SJSA1 (cell line): ENCODE measurements around the gene EPN2. TPM values are rescaled to one million over a fixed set of nuclear protein-coding genes. Genes with fewer than 3 reads are reported as not detected.

Experiments used
- DNase-seq, 2 experiments: peaks; one replicate each; pipeline ENCODE4 v3.0.0-alpha.2; 2015 to 2020; ENCODE audit warnings: low spot score in 2 of 2, low read depth in 1 of 2
- H3K27ac ChIP-seq: fragments of 250-450 bp; sonication (Bioruptor Pico); 2 replicates; pipeline ENCODE4 v1.5.1; 2020; ENCODE audit warnings: mild to moderate bottlenecking, moderate library complexity
- H3K27me3 ChIP-seq: fragments of 250-450 bp; sonication (Bioruptor Pico); replicated peaks from 2 replicates; pipeline ENCODE4 v1.5.1; 2020; ENCODE audit warnings: mild to moderate bottlenecking, moderate library complexity
- H3K36me3 ChIP-seq: fragments of 250-450 bp; sonication (Bioruptor Pico); 2 replicates; pipeline ENCODE4 v1.5.1; 2020; ENCODE audit warnings: mild to moderate bottlenecking
- H3K4me1 ChIP-seq: fragments of 250-450 bp; sonication (Bioruptor Pico); replicated peaks from 2 replicates; pipeline ENCODE4 v1.6.1; 2021; ENCODE audit warnings: mild to moderate bottlenecking
- H3K4me3 ChIP-seq: fragments of 250-450 bp; sonication (Bioruptor Pico); 2 replicates; pipeline ENCODE4 v1.5.1; 2020; ENCODE audit warnings: mild to moderate bottlenecking
- H3K9me3 ChIP-seq: fragments of 250-450 bp; sonication (Bioruptor Pico); replicated peaks from 2 replicates; pipeline ENCODE4 v1.5.1; 2020; ENCODE audit warnings: mild to moderate bottlenecking
- total RNA-seq: library from RNA; depleted of rRNA; stranded (reverse); fragments of >200 nt; shearing (Covaris generic); gene quantifications from 2 replicates; pipeline ENCODE4 v1.2.3, GENCODE V29; 2014

Gene EPN2
- total RNA-seq, 1 experiment from 2014 or later = 19.9 TPM

DNA sequence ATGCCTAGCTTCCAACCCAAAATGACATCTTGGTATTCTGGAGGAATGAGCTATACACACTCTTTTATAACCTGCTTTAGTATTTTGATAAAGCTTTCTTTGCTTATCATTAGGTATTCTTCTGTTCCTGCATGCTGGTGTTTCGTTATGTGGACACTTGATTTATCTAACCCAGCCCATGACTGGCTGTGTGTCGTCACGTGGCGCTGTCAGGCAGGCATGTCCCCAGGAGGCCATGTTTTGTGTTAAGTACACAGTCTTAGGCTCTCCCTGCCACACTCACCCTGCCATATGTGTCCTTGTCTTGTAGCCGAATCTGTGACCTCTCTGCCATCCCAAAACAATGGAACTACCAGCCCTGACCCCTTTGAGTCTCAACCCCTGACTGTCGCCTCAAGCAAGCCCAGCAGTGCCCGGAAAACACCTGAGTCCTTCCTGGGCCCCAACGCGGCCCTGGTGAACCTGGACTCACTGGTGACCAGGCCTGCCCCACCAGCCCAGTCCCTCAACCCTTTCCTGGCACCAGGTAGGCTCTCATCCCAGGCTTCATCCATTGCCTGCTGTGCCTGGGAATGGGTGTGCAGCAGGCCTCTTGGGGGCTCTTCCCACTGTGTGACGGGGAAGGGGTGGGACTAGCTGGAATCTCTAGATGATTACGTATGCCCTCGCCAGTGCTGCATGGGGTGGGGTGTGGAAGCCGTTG is 94.5 kb downstream of the EPN2 start:
- peak overlapping the region; percentile 84 for H3K27ac ChIP-seq
- no peaks in the 10 kb centered on the region for H3K27me3 ChIP-seq
- peaks cover 51% of the 10 kb centered on the region for H3K4me1 ChIP-seq
- no peak overlapping the region for H3K4me3 ChIP-seq
- H3K36me3 ChIP-seq = peaks cover 16% of the 10 kb centered on the region
- DNase-seq = no peak
- H3K9me3 ChIP-seq = no peaks in the 10 kb centered on the region

DNA sequence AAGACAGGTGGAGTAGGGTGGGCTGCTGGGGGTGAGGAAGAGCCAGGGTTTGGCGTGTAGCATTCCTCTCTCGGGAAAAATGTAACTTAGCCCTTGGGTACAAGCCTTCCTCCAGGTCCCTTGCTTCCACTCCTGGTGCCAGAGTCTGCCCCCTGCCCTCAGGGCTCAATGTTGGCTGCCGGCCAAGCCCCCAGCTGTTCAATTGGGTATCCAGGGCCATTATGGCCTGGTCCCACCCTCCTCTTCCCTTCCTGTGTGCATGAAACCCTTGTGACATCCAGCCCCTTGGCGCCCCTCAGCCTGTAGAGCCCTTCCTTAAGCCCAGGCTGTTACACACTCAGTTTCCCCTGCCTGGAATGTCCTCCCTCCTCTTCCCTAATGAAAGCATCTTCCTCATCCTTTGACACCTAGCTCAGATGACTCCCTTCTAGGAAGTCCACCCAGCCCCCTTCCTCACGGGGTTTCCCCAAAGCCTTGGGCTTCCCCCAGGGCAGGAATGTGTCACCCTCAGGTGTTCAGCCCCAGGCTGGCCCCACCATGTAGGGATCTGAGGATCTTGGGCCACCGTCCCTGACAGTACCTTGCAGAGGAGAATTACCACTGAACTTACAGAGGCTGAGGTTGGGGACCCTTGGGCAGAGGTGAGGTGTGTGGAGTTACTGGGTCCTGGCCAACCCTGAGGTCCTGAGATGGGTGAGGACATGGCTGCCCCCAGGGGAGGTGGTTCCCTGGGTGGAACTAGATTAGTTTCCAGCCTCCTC is 95.4 kb downstream of the EPN2 start:
- Histone ChIP-seq H3K4me3 (no peak overlapping the region), H3K27me3 (no peaks in the 10 kb centered on the region), H3K27ac (peak overlapping the region; percentile 84), H3K4me1 (peaks cover 43% of the 10 kb centered on the region), H3K36me3 (peaks cover 16% of the 10 kb centered on the region), H3K9me3 (no peaks in the 10 kb centered on the region)
- no peak for DNase-seq

DNA sequence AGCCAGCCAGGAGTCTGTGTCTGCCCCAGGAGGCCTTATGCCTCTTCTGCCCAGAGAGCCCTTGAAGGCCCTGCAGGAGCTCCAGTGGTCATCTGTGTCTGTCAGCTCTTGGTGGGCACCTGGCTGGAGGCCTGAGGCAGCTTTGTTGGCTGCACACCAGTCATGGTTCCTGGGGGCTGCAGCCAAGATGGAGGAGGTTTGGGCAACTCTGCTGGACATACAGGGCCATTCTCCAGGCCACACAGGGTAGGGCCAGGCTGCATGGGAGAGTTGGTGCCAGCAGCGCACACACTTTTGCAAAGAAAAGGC is 95.9 kb downstream of the EPN2 start:
- Histone ChIP-seq H3K4me3 (no peak overlapping the region), H3K9me3 (no peaks in the 10 kb centered on the region), H3K4me1 (peaks cover 41% of the 10 kb centered on the region), H3K27ac (no peak overlapping the region), H3K27me3 (no peaks in the 10 kb centered on the region), H3K36me3 (peaks cover 16% of the 10 kb centered on the region)
- DNase-seq = no peak

DNA sequence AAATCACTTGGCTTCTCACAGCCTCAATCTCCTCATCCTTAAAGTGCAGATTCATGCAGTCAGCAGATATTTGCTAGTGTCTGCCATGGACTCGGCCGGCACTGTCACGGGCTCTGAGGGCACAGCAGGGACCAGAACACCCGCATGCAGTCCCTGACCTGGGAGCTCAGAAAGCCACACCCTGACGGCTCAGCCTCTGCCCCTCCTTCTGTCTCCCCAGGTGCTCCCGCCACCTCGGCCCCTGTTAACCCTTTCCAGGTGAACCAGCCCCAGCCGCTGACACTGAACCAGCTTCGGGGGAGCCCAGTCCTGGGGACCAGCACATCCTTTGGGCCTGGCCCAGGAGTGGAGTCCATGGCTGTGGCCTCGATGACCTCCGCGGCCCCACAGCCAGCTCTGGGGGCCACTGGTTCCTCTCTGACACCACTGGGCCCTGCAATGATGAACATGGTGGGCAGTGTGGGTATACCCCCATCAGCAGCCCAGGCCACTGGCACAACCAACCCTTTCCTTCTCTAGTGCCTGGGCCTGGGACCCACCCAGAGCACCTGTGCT is 96.6 kb downstream of the EPN2 start:
- Histone ChIP-seq H3K36me3 (peaks cover 16% of the 10 kb centered on the region), H3K27me3 (no peaks in the 10 kb centered on the region), H3K27ac (no peak overlapping the region), H3K4me3 (no peak overlapping the region), H3K4me1 (peaks cover 36% of the 10 kb centered on the region), H3K9me3 (no peaks in the 10 kb centered on the region)
- no peak for DNase-seq

DNA sequence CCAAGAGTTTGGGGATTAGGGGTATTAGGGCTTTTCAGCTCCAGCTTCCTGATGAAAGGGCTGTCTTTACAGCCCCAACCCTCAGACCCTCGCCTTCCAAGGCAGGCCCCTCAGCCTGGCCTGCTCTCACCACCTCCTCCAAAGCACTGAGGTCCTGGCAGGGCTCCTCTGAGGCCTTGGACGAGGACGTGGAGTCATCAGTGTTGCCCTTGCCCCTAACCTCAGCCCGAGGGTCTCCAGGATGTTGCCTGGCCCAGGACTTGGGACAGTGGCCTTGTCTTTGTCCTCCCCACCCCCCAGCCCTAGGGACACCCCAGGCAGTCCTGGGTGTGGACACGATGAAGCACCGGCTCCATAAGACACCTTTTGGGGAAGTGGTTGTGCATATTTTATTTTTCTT is 97.2 kb downstream of the EPN2 start:
- no peaks in the 10 kb centered on the region for H3K9me3 ChIP-seq
- no peak overlapping the region for H3K4me3 ChIP-seq
- H3K36me3 ChIP-seq = peaks cover 16% of the 10 kb centered on the region
- peaks cover 35% of the 10 kb centered on the region for H3K4me1 ChIP-seq
- no peaks in the 10 kb centered on the region for H3K27me3 ChIP-seq
- no peak overlapping the region for H3K27ac ChIP-seq
- DNase-seq = no peak

DNA sequence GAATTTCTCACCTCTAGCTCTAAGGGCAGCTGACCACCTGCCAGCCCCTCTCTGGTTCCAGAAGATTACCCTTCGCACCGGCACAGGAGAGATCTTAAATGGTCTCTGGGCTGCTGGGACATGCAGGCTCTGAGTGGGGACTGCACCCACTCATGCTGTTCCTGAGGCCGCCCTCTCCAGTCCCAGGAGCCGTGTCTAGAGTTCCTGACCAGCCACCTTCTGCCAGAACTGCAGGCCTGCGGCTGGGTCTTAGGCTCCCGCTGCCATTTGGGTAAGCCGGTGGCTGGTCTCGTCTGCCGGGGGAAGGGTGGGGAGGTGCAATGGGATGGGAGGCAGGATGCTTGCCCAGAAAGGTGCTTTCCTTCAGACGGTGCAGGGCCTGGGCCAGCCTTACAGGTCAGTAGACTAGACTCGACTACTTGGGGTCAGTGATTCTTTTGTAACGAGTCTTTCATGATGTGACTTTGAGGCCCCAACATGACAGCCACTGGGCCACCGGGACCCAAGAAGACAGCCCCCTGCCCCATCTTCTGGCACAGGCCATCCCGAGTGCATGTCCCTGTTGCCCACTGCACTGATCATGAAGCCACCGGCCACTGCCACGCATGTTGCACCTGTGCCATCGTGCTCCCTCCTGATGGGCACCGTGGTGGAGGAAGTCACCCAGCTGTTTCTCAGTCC is 98.9 kb downstream of the EPN2 start:
- no peaks in the 10 kb centered on the region for H3K9me3 ChIP-seq
- no peak for DNase-seq

DNA sequence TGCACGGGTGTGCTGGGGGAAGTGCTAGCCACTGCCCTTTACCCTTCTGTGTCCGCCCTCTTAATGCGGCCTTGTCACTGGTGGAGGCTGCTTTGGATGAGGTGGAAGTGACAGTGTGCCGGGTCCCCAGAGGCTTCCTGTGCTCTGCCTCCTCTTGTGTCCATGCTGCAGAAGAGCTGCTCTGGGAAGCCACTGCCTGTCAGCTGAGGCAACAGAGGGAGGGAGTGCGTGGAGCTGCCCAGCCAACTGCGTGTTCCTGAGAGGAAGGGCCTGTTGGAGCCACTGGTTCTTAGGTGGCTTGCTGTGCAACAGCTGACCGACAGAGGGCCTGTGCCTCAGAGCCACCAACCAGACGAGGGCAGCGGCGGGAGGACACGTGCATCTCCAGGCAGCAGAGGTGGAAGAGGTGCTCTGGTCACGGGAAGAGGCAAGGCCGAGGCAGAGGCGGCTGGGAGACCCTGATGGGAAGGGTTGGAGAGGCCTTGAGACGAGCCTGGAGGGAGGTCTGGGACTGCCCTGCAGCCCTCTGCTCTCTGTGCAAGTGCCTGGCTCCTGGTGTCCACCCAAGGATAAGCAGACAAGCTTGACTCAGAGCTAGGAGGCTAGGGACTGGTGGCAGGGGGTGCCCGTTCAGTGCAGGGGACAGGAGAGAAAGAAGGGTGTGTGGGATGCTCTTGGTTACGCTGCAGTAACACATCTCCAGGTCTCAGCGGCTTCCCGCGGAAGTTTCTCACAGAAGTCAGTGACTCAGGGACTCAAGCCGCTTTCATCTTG is 100.0 kb downstream of the EPN2 start:
- peaks cover 18% of the 10 kb centered on the region for H3K4me1 ChIP-seq
- no peaks in the 10 kb centered on the region for H3K9me3 ChIP-seq
- no peak overlapping the region for H3K4me3 ChIP-seq
- H3K27me3 ChIP-seq = no peaks in the 10 kb centered on the region
- H3K36me3 ChIP-seq = peaks cover 16% of the 10 kb centered on the region
- no peak overlapping the region for H3K27ac ChIP-seq
- DNase-seq = no peak

More for the DNA sequence above, 98.9 kb downstream of the EPN2 start:
- Histone ChIP-seq H3K27me3 (no peaks in the 10 kb centered on the region), H3K4me1 (peaks cover 22% of the 10 kb centered on the region), H3K27ac (no peak overlapping the region), H3K4me3 (no peak overlapping the region), H3K36me3 (peaks cover 16% of the 10 kb centered on the region)

DNA sequence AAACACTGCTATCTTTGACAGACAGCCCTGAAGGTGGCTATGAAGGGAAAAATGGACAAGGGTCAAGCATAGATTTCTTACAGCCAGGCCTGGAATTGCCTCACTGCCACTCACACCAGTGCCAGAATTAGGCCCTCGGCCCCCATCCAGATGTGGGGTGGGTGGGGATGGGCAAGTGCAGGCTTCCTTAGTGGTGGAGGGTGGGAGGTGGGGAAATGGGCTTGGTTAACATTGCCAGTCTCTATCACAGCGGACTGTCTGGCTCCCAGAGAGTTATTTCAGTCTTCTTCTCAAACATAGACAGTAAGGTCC is 100.5 kb downstream of the EPN2 start:
- H3K27ac ChIP-seq = no peak overlapping the region
- H3K36me3 ChIP-seq = peaks cover 12% of the 10 kb centered on the region
- H3K9me3 ChIP-seq = no peaks in the 10 kb centered on the region
- DNase-seq = no peak
- H3K4me1 ChIP-seq = peaks cover 15% of the 10 kb centered on the region
- no peak overlapping the region for H3K4me3 ChIP-seq
- H3K27me3 ChIP-seq = no peaks in the 10 kb centered on the region

DNA sequence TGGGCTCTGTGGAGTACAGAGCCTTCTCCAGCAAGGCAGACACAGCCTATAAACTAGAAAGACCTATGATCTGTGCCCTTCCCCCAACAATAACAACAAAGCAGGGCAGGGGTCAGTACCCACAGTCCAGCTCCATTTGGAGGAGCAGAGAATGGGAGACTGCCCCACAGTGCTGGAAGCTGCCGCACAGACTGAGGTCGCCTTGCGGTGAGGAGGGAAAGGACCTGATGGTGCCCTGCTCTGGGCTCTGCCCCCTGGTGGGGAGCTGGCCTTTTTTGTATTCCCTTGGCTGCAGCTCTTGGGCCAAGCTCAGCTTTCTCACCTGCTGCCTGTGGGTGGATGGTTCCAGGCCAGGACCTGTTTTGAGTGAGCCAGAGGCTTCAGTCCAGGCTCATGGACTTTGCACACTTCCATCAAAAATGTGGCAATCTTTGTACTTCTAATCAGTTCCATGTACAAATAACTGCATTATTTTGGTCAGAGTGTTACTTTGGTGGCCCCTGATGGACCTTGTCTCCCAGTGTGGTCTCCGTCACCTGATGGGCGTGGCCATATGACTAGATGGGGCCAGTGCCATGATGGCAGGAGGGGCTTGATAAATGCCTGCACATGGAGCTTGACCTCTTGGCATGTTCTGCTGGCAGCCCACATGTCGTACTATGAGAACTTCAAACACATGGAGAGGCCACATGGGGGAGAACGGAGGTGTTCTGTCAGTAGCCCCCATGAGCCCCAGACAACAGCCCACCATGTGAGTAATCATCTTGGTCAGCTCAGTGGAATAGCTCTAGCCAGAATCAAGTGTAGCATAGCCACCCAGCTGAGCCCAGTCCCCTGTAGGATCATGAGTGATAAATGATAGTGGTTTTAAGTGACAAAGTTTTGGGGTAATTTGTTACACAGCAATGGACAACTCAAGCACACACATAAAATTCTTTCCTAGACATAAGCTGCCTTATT is 101.1 kb downstream of the EPN2 start:
- Histone ChIP-seq H3K9me3 (no peaks in the 10 kb centered on the region), H3K4me3 (no peak overlapping the region), H3K27me3 (no peaks in the 10 kb centered on the region), H3K4me1 (peaks cover 13% of the 10 kb centered on the region), H3K27ac (no peak overlapping the region), H3K36me3 (peaks cover 11% of the 10 kb centered on the region; the same call in 1 of the 2 replicates)
- DNase-seq = peak; percentile 56 to 78

DNA sequence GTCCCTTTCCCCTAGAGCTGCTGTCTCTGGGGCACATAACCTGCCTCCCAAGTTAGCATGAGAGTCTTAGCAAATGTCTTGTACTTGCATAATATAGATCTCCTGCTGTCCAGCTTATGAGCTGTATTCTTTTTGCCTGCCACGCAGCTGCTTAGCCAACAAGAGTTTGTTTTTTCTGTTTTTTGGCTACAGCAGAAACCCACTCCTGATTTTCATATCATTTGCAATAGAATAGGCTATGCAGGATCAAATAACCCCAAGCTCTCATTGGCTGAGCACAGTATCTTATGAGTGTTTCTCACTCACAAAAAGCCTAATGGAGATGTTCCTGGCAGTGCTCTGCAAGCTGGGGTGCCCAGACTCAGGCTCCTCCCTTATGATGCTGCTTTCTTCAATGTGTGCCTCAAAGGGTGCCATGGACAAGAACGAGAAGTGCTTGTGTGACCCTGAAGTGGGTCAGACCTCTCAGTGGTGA is 102.2 kb downstream of the EPN2 start:
- Histone ChIP-seq H3K27ac (no peak overlapping the region), H3K9me3 (no peaks in the 10 kb centered on the region), H3K4me3 (no peak overlapping the region), H3K27me3 (no peaks in the 10 kb centered on the region), H3K36me3 (peaks cover 3% of the 10 kb centered on the region; the same call in 1 of the 2 replicates), H3K4me1 (peaks cover 13% of the 10 kb centered on the region)
- no peak for DNase-seq

DNA sequence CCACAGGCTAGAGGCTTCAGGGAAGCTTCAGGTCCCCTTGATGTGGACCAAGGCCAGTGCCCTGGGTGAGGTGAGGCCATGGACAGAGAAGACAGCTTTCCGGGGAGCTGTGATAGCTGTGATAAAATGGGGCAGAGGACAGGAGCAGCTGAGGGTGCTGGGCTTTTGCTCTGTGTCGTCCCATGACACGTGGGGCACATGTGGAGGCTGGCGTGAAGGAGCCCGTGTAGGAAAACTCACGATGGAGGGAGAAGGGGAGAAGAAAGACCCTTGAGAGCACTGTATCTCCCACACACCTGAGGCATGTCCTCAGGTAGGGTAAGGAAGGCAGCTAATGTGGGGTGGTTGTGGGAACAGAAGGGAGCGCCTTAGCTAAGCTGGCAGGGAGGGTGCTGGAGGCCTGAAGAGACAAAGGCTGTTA is 104.1 kb downstream of the EPN2 start:
- Histone ChIP-seq H3K36me3 (no peaks in the 10 kb centered on the region), H3K4me1 (peaks cover 20% of the 10 kb centered on the region), H3K9me3 (no peaks in the 10 kb centered on the region), H3K4me3 (no peak overlapping the region), H3K27ac (no peak overlapping the region), H3K27me3 (no peaks in the 10 kb centered on the region)
- no peak for DNase-seq

DNA sequence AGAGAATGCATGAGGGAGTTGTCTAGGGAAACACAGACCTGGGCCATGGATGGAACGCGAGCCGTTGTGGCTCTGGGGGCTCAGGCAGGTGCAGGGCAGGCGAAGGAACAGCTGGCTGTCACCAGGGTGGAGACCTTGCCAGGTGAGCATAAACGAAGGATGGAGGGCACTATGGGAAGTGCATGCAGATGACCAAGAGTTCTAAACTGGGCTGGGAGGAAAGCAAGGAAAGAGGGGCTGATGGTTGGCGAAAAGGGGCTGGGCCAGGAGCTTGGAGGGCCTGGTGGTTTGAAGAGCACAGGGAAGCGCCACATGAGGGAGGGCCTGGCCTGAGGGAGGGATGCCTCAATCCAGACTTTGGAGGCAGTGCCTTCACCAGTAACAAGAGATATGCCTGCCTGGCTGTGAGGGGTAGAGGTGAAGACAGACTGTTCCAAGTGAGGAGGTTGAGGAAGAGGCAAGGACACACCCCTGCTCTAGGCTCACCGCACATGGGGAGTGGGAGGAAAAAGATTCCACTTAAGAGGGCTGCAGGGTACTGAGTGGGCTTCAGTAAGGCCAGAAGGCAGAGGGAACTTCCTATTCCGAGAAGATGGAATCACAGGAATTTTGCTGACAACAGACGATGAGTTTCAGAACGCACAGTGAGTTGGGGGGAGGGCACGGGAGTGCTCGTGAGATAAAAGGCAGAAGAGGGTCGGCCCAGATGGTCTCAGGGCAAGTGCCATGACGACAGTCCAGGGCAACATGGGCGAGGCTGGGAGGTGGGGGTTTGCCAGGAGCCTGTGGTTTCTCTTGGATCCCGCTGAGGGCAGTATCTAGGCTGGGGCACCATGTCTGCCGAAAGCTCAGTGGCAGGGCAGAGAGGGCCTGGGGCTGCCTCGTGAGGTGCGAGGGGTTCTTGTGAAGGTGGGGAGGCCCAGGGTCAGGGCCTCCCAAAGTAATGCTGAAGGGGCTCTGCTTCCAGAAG is 104.8 kb downstream of the EPN2 start:
- Histone ChIP-seq H3K27ac (no peak overlapping the region), H3K4me3 (no peak overlapping the region), H3K9me3 (no peaks in the 10 kb centered on the region), H3K36me3 (no peaks in the 10 kb centered on the region), H3K4me1 (peaks cover 27% of the 10 kb centered on the region), H3K27me3 (no peaks in the 10 kb centered on the region)
- DNase-seq = no peak
